Measurements from ENCODE around the gene ABHD8.
A peak's percentile ranks its signal among the peaks of the same experiment; 100 is the strongest.

The ABHD8 gene

GRCh38 chr19:17303167-17303939, at the start of gene ABHD8:
Gene ABHD8, minus strand, starts transcription at chr19:17303425. Its CDS starts 1,809 bp downstream, at chr19:17301616.
- DNase-seq (ENCODE audit: extremely low spot score), result peak; percentile 90
- peak; percentile 99 for TF ChIP-seq PKNOX1 (IDR thresholded peaks at IDR 0.05)
- TF ChIP-seq SUZ12 (IDR thresholded peaks at IDR 0.05), result no peak
- ChIA-PET CTCF (interaction anchor here (0.6 to 1.9 kb wide), 4 partner anchors 11 to 159 kb away, joined by 3 to 7 read pairs (median 4); no protein-coding TSS in a partner anchor), POLR2A (interaction anchor here (0.9 to 2.3 kb wide), 2 partner anchors 11 to 32 kb away, joined by 3 to 12 read pairs; partner anchors contain the start of gene ANO8)

- ChIA-PET POLR2A (no interaction called here), CTCF (no interaction called here)
- DNase-seq (ENCODE audit: extremely low spot score), result no peak
- TF ChIP-seq NFRKB (IDR thresholded peaks at IDR 0.05), result no peak
- TF ChIP-seq PKNOX1 (IDR thresholded peaks at IDR 0.05), result no peak
- TF ChIP-seq ARNT (IDR thresholded peaks at IDR 0.05), result no peak
- no peak for TF ChIP-seq ZNF384 (IDR thresholded peaks at IDR 0.05)
- no peak for TF ChIP-seq TARDBP (IDR thresholded peaks at IDR 0.05)
- TF ChIP-seq FOXM1 (IDR thresholded peaks at IDR 0.05; ENCODE audit: borderline replicate concordance), result no peak
- no peak for TF ChIP-seq SUZ12 (IDR thresholded peaks at IDR 0.05)
- no peak for TF ChIP-seq HDGF (IDR thresholded peaks at IDR 0.05; ENCODE audit: borderline replicate concordance)
- no peak for TF ChIP-seq LEF1 (IDR thresholded peaks at IDR 0.05; ENCODE audit: borderline replicate concordance)
- no peak for TF ChIP-seq FOXK2 (IDR thresholded peaks at IDR 0.05)
- TF ChIP-seq SP1 (IDR thresholded peaks at IDR 0.05), result no peak
- TF ChIP-seq BHLHE40 (IDR thresholded peaks at IDR 0.05; ENCODE audit: borderline replicate concordance), result no peak
- TF ChIP-seq L3MBTL2 (conservative IDR thresholded peaks at IDR 0.05), result no peak
- TF ChIP-seq CTBP1 (IDR thresholded peaks at IDR 0.05; ENCODE audit: borderline replicate concordance), result no peak
- TF ChIP-seq ELF4 (IDR thresholded peaks at IDR 0.05), result no peak
- TF ChIP-seq FOXA1 (IDR thresholded peaks at IDR 0.05), result no peak
Measured at GRCh38 chr19:17352608-17353280, 49.5 kb upstream of the ABHD8 start.

- TF ChIP-seq CTBP1 (IDR thresholded peaks at IDR 0.05; ENCODE audit: borderline replicate concordance) (no peak), TARDBP (IDR thresholded peaks at IDR 0.05) (peak; percentile 68), SP1 (IDR thresholded peaks at IDR 0.05) (no peak), ARNT (IDR thresholded peaks at IDR 0.05) (no peak), SUZ12 (IDR thresholded peaks at IDR 0.05) (no peak), FOXA1 (IDR thresholded peaks at IDR 0.05) (no peak)
- ChIA-PET CTCF (no interaction called here), POLR2A (interaction anchor here (0.5 kb wide), 1 partner anchor 68 kb away, joined by 3 read pairs; the partner anchor contains the start of gene MVB12A)
- no peak for DNase-seq (ENCODE audit: extremely low spot score)
Measured at GRCh38 chr19:17351815-17352435, 48.7 kb upstream of the ABHD8 start.

- ChIA-PET POLR2A (no interaction called here), CTCF (interaction anchor here (1.0 kb wide), 1 partner anchor 38 kb away, joined by 3 read pairs; no protein-coding TSS in a partner anchor)
- TF ChIP-seq SUZ12 (IDR thresholded peaks at IDR 0.05), result no peak
- TF ChIP-seq HDGF (IDR thresholded peaks at IDR 0.05; ENCODE audit: borderline replicate concordance), result no peak
- TF ChIP-seq LEF1 (IDR thresholded peaks at IDR 0.05; ENCODE audit: borderline replicate concordance), result no peak
- TF ChIP-seq FOXK2 (IDR thresholded peaks at IDR 0.05), result no peak
- peak; percentile 27 for DNase-seq (ENCODE audit: extremely low spot score)
Measured at GRCh38 chr19:17348700-17349099, 45.5 kb upstream of the ABHD8 start.

- TF ChIP-seq ARNT (IDR thresholded peaks at IDR 0.05) (no peak), NFRKB (IDR thresholded peaks at IDR 0.05) (no peak), SP1 (IDR thresholded peaks at IDR 0.05) (no peak), FOXA1 (IDR thresholded peaks at IDR 0.05) (no peak), ZNF384 (IDR thresholded peaks at IDR 0.05) (no peak)
- DNase-seq (ENCODE audit: extremely low spot score), result no peak
- POLR2A ChIA-PET, result no interaction called here
- CTCF ChIA-PET, result interaction anchor here (0.5 kb wide), 1 partner anchor 111 kb away, joined by 3 read pairs; no protein-coding TSS in a partner anchor
Measured at GRCh38 chr19:17347877-17348276, 44.7 kb upstream of the ABHD8 start.

- CTCF ChIA-PET, result interaction anchor here (0.5 kb wide), 1 partner anchor 111 kb away, joined by 3 read pairs; no protein-coding TSS in a partner anchor
- POLR2A ChIA-PET, result no interaction called here
- TF ChIP-seq CTBP1 (IDR thresholded peaks at IDR 0.05; ENCODE audit: borderline replicate concordance) (no peak), FOXK2 (IDR thresholded peaks at IDR 0.05) (no peak), L3MBTL2 (conservative IDR thresholded peaks at IDR 0.05) (no peak), LEF1 (IDR thresholded peaks at IDR 0.05; ENCODE audit: borderline replicate concordance) (no peak), FOXM1 (IDR thresholded peaks at IDR 0.05; ENCODE audit: borderline replicate concordance) (no peak), PKNOX1 (IDR thresholded peaks at IDR 0.05) (no peak), NFRKB (IDR thresholded peaks at IDR 0.05) (no peak), ZNF384 (IDR thresholded peaks at IDR 0.05) (no peak), HDGF (IDR thresholded peaks at IDR 0.05; ENCODE audit: borderline replicate concordance) (no peak), ARNT (IDR thresholded peaks at IDR 0.05) (no peak), FOXA1 (IDR thresholded peaks at IDR 0.05) (no peak), BHLHE40 (IDR thresholded peaks at IDR 0.05; ENCODE audit: borderline replicate concordance) (no peak), ELF4 (IDR thresholded peaks at IDR 0.05) (no peak), TARDBP (IDR thresholded peaks at IDR 0.05) (no peak)
Measured at GRCh38 chr19:17347361-17347760, 44.1 kb upstream of the ABHD8 start.

More at GRCh38 chr19:17347361-17347760, 44.1 kb upstream of the ABHD8 start:
- no peak for DNase-seq (ENCODE audit: extremely low spot score)

Data from HEK293T (cell line).